Measurements from ENCODE around the gene FIBP.

Gene FIBP

GRCh38 chr11:65864706-65865471 is 23.4 kb downstream of the FIBP start:
- H2AFZ ChIP-seq (ENCODE audit: low read length): no peak overlapping the region
- H3K4me2 ChIP-seq (ENCODE audit: low read depth, low read length, poor library complexity, severe bottlenecking): no peak overlapping the region
- H3K9me3 ChIP-seq (ENCODE audit: insufficient read depth, low read depth, low read length): no peaks in the 10 kb centered on the region
- peaks cover 20% of the 10 kb centered on the region for H3K4me1 ChIP-seq (ENCODE audit: insufficient read depth, low read length, poor library complexity, severe bottlenecking)
- H3K9ac ChIP-seq (ENCODE audit: low read depth, low read length, poor library complexity, severe bottlenecking): no peak overlapping the region
- H3K79me2 ChIP-seq (ENCODE audit: insufficient read depth, low read length): peaks cover 47% of the 10 kb centered on the region
- peaks cover 5% of the 10 kb centered on the region for H3K27me3 ChIP-seq (ENCODE audit: insufficient read depth, low read length, poor library complexity, severe bottlenecking)
- H3F3A ChIP-seq (ENCODE audit: low read depth): no peaks in the 10 kb centered on the region
- H3K4me3 ChIP-seq (ENCODE audit: low read length, poor library complexity, severe bottlenecking): no peak overlapping the region
- H3K9me2 ChIP-seq (replicated peaks; ENCODE audit: low read depth, low read length): no peaks in the 10 kb centered on the region
- TF ChIP-seq EZH2phosphoT487 (IDR thresholded peaks at IDR 0.05; ENCODE audit: borderline replicate concordance): no peak
- TF ChIP-seq, protein P1, sequence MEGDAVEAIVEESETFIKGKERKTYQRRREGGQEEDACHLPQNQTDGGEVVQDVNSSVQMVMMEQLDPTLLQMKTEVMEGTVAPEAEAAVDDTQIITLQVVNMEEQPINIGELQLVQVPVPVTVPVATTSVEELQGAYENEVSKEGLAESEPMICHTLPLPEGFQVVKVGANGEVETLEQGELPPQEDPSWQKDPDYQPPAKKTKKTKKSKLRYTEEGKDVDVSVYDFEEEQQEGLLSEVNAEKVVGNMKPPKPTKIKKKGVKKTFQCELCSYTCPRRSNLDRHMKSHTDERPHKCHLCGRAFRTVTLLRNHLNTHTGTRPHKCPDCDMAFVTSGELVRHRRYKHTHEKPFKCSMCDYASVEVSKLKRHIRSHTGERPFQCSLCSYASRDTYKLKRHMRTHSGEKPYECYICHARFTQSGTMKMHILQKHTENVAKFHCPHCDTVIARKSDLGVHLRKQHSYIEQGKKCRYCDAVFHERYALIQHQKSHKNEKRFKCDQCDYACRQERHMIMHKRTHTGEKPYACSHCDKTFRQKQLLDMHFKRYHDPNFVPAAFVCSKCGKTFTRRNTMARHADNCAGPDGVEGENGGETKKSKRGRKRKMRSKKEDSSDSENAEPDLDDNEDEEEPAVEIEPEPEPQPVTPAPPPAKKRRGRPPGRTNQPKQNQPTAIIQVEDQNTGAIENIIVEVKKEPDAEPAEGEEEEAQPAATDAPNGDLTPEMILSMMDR (conservative IDR thresholded peaks at IDR 0.05; ENCODE audit: low read length): no peak
- H3K36me3 ChIP-seq (ENCODE audit: insufficient read depth, low read length): peaks cover 25% of the 10 kb centered on the region; the same call in 1 of the 2 replicates
- H4K20me1 ChIP-seq (ENCODE audit: insufficient read depth, low read length, poor library complexity, severe bottlenecking): peaks cover 23% of the 10 kb centered on the region

GRCh38 chr11:65863889-65864705 is 24.2 kb downstream of the FIBP start:
- H3K4me3 ChIP-seq (ENCODE audit: low read length, poor library complexity, severe bottlenecking): no peak overlapping the region
- H2AFZ ChIP-seq (ENCODE audit: low read length): no peak overlapping the region
- no peak overlapping the region for H3K4me2 ChIP-seq (ENCODE audit: low read depth, low read length, poor library complexity, severe bottlenecking)
- peaks cover 5% of the 10 kb centered on the region for H3K27me3 ChIP-seq (ENCODE audit: insufficient read depth, low read length, poor library complexity, severe bottlenecking)
- no peaks in the 10 kb centered on the region for H3F3A ChIP-seq (ENCODE audit: low read depth)
- no peak for TF ChIP-seq EZH2phosphoT487 (IDR thresholded peaks at IDR 0.05; ENCODE audit: borderline replicate concordance)
- TF ChIP-seq, protein P1 (conservative IDR thresholded peaks at IDR 0.05; ENCODE audit: low read length): no peak
- H3K9me2 ChIP-seq (replicated peaks; ENCODE audit: low read depth, low read length): no peaks in the 10 kb centered on the region
- H3K9ac ChIP-seq (ENCODE audit: low read depth, low read length, poor library complexity, severe bottlenecking): no peak overlapping the region
- peaks cover 25% of the 10 kb centered on the region; the same call in 1 of the 2 replicates for H3K36me3 ChIP-seq (ENCODE audit: insufficient read depth, low read length)
- peaks cover 18% of the 10 kb centered on the region for H3K4me1 ChIP-seq (ENCODE audit: insufficient read depth, low read length, poor library complexity, severe bottlenecking)
- peaks cover 47% of the 10 kb centered on the region for H3K79me2 ChIP-seq (ENCODE audit: insufficient read depth, low read length)
- peaks cover 23% of the 10 kb centered on the region for H4K20me1 ChIP-seq (ENCODE audit: insufficient read depth, low read length, poor library complexity, severe bottlenecking)
- no peaks in the 10 kb centered on the region for H3K9me3 ChIP-seq (ENCODE audit: insufficient read depth, low read depth, low read length)

- no peak for TF ChIP-seq EZH2phosphoT487 (IDR thresholded peaks at IDR 0.05; ENCODE audit: borderline replicate concordance)
- TF ChIP-seq, protein P1 (conservative IDR thresholded peaks at IDR 0.05; ENCODE audit: low read length): no peak
Observed at GRCh38 chr11:65862941-65863888, 25.1 kb downstream of the FIBP start.

More at GRCh38 chr11:65862941-65863888, 25.1 kb downstream of the FIBP start:
- H4K20me1 ChIP-seq (ENCODE audit: insufficient read depth, low read length, poor library complexity, severe bottlenecking): peaks cover 23% of the 10 kb centered on the region
- peaks cover 5% of the 10 kb centered on the region for H3K27me3 ChIP-seq (ENCODE audit: insufficient read depth, low read length, poor library complexity, severe bottlenecking)
- no peak overlapping the region for H3K4me3 ChIP-seq (ENCODE audit: low read length, poor library complexity, severe bottlenecking)
- peaks cover 47% of the 10 kb centered on the region for H3K79me2 ChIP-seq (ENCODE audit: insufficient read depth, low read length)
- H3F3A ChIP-seq (ENCODE audit: low read depth): 0 out of 2 replicates have a peak, but pooled peaks cover 7% of the 10 kb centered on the region
- peak overlapping the region; percentile 99 for H3K4me2 ChIP-seq (ENCODE audit: low read depth, low read length, poor library complexity, severe bottlenecking)
- no peak overlapping the region for H2AFZ ChIP-seq (ENCODE audit: low read length)
- H3K9ac ChIP-seq (ENCODE audit: low read depth, low read length, poor library complexity, severe bottlenecking): peak overlapping the region; percentile 98
- peaks cover 26% of the 10 kb centered on the region for H3K4me1 ChIP-seq (ENCODE audit: insufficient read depth, low read length, poor library complexity, severe bottlenecking)
- H3K9me2 ChIP-seq (replicated peaks; ENCODE audit: low read depth, low read length): no peaks in the 10 kb centered on the region
- H3K9me3 ChIP-seq (ENCODE audit: insufficient read depth, low read depth, low read length): no peaks in the 10 kb centered on the region
- peaks cover 25% of the 10 kb centered on the region; the same call in 1 of the 2 replicates for H3K36me3 ChIP-seq (ENCODE audit: insufficient read depth, low read length)
